ENCODE results near the gene SMLR1.

DNA sequence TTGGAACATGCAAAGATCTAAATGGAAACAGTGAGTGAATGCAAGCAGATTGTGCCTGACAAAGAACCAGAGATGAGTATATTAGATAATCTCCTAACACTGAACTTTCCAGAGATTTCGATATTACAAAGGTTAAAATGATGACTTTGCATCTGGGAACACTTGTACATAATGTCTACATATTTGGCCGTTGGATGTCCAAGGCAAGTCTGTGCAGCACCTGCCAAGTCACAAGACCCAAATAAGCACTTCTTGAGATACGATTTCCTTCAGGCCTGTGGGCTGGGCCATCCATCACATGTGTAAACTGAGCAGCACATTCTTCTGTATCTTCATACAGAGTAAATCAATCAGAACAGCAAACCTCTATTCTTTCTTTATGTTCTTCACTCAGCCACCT lies 32.5 kb upstream of the SMLR1 start:
- TF ChIP-seq EP300 (IDR thresholded peaks at IDR 0.05) = no peak
- TF ChIP-seq, protein P1, sequence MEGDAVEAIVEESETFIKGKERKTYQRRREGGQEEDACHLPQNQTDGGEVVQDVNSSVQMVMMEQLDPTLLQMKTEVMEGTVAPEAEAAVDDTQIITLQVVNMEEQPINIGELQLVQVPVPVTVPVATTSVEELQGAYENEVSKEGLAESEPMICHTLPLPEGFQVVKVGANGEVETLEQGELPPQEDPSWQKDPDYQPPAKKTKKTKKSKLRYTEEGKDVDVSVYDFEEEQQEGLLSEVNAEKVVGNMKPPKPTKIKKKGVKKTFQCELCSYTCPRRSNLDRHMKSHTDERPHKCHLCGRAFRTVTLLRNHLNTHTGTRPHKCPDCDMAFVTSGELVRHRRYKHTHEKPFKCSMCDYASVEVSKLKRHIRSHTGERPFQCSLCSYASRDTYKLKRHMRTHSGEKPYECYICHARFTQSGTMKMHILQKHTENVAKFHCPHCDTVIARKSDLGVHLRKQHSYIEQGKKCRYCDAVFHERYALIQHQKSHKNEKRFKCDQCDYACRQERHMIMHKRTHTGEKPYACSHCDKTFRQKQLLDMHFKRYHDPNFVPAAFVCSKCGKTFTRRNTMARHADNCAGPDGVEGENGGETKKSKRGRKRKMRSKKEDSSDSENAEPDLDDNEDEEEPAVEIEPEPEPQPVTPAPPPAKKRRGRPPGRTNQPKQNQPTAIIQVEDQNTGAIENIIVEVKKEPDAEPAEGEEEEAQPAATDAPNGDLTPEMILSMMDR (IDR thresholded peaks at IDR 0.05) = no peak

All from sigmoid colon (tissue), 4 donors.